Measurements from ENCODE around the gene TRIM13.

TRIM13 gene

DNA sequence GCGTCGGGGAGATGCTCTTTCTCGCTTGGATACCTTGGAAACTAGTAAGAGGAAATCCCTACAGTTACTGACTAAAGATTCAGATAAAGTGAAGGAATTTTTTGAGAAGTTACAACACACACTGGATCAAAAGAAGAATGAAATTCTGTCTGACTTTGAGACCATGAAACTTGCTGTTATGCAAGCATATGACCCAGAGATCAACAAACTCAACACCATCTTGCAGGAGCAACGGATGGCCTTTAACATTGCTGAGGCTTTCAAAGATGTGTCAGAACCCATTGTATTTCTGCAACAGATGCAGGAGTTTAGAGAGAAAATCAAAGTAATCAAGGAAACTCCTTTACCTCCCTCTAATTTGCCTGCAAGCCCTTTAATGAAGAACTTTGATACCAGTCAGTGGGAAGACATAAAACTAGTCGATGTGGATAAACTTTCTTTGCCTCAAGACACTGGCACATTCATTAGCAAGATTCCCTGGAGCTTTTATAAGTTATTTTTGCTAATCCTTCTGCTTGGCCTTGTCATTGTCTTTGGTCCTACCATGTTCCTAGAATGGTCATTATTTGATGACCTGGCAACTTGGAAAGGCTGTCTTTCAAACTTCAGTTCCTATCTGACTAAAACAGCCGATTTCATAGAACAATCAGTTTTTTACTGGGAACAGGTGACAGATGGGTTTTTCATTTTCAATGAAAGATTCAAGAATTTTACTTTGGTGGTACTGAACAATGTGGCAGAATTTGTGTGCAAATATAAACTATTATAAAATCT lies 15.7 kb downstream of the TRIM13 start:
- DNase-seq (ENCODE audit: low read depth): no peak
- TF ChIP-seq, protein P1, sequence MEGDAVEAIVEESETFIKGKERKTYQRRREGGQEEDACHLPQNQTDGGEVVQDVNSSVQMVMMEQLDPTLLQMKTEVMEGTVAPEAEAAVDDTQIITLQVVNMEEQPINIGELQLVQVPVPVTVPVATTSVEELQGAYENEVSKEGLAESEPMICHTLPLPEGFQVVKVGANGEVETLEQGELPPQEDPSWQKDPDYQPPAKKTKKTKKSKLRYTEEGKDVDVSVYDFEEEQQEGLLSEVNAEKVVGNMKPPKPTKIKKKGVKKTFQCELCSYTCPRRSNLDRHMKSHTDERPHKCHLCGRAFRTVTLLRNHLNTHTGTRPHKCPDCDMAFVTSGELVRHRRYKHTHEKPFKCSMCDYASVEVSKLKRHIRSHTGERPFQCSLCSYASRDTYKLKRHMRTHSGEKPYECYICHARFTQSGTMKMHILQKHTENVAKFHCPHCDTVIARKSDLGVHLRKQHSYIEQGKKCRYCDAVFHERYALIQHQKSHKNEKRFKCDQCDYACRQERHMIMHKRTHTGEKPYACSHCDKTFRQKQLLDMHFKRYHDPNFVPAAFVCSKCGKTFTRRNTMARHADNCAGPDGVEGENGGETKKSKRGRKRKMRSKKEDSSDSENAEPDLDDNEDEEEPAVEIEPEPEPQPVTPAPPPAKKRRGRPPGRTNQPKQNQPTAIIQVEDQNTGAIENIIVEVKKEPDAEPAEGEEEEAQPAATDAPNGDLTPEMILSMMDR (IDR thresholded peaks at IDR 0.05; ENCODE audit: insufficient read depth, low read depth, low read length, missing control alignments): no peak
- H3K4me3 ChIP-seq (ENCODE audit: low read depth, low read length): no peak overlapping the region

DNA sequence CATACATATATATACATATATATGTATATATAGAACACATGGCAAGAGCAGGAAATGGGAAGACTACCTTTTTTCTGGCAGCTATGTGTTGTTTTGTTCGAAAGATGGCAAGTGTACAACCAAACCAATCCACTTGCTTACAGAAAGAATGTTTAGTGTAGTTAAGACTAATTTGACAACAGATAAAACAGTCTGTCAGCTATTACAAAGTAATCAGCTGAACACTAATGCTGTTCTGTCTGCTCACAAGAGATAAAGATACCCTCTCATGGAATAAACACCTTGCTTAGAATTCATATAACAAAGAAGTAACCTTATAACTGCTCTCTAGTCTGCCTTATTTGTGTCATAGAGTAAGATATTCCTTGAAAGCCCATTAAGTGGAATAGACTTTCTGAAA lies 17.5 kb downstream of the TRIM13 start:
- TF ChIP-seq, protein P1 (IDR thresholded peaks at IDR 0.05; ENCODE audit: insufficient read depth, low read depth, low read length, missing control alignments): no peak
- no peak for DNase-seq (ENCODE audit: low read depth)

DNA sequence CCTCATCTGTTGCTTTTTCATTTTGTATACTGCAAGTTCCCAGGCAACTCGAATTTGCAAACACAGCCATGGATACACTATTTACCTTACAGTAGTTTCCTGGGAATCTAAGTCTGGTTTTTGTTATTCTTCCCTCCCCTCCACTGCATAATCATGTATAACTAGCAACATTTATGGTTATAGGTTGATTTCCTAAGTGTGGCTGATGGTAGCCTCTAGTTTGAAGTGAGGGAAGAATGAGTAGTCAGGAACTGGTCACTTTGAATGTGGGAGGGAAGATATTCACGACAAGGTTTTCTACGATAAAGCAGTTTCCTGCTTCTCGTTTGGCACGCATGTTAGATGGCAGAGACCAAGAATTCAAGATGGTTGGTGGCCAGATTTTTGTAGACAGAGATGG lies 18.4 kb downstream of the TRIM13 start, which contains the start of gene KCNRG:
Gene KCNRG, plus strand, starts transcription at position 187 of the 400 bp plus-strand sequence. Its CDS starts 50 bp downstream, at position 237.
- TF ChIP-seq, protein P1 (IDR thresholded peaks at IDR 0.05; ENCODE audit: insufficient read depth, low read depth, low read length, missing control alignments): no peak
- H3K4me3 ChIP-seq (ENCODE audit: low read depth, low read length): no peak within 1 kb of the TSS
- no peak for DNase-seq (ENCODE audit: low read depth)

More for the DNA sequence above, 17.5 kb downstream of the TRIM13 start:
- no peak overlapping the region for H3K4me3 ChIP-seq (ENCODE audit: low read depth, low read length)

DNA sequence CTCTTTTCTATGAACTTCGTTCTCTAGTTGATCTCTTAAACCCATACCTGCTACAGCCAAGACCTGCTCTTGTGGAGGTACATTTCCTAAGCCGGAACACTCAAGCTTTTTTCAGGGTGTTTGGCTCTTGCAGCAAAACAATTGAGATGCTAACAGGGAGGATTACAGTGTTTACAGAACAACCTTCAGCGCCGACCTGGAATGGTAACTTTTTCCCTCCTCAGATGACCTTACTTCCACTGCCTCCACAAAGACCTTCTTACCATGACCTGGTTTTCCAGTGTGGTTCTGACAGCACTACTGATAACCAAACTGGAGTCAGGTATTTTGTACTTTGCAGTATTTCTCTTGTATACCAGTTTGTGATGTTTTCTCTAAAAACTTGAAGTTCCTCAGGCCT lies 18.9 kb downstream of the TRIM13 start:
- TF ChIP-seq, protein P1 (IDR thresholded peaks at IDR 0.05; ENCODE audit: insufficient read depth, low read depth, low read length, missing control alignments): no peak
- DNase-seq (ENCODE audit: low read depth): no peak
- H3K4me3 ChIP-seq (ENCODE audit: low read depth, low read length): no peak overlapping the region

DNA sequence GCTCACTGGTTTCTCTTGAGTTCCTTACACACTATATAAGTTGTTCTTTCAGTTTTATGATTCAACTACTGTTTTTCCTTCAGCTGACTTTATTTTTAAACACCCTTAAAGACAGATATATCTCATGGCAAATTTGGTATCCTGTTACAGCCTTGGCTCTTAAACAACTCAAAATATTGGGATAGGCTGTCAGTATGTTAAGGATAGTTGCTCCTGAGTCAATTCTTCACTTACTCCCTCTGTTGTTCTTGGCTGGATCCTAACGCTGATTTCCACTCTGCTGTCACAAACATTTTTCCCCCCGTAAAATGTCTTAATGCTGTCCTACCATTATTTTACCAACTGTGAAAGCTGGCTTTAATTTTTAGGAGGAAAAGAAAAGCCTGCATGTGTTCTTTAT lies 19.6 kb downstream of the TRIM13 start:
- H3K4me3 ChIP-seq (ENCODE audit: low read depth, low read length): no peak overlapping the region
- TF ChIP-seq, protein P1 (IDR thresholded peaks at IDR 0.05; ENCODE audit: insufficient read depth, low read depth, low read length, missing control alignments): no peak

DNA sequence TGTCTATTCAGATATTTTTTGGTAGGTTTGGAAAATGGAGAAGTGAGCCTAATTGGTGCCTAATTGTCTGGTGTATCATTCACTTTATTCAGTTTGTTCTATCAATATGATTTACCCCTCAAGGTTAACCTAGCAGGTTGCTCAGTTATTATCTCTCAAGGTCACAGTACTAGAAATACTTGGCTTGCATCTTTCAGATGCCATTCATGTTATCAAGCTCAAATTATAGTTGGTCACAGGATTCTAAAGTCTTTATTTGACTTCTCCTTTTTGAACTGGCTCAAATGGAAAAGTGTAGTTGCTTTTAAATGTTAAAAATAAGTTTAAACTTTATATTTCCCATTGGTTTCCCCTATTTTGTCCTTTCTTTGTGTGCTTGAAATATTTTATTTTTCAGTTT lies 21.0 kb downstream of the TRIM13 start:
- DNase-seq (ENCODE audit: low read depth): no peak
- no peak overlapping the region for H3K4me3 ChIP-seq (ENCODE audit: low read depth, low read length)
- TF ChIP-seq, protein P1 (IDR thresholded peaks at IDR 0.05; ENCODE audit: insufficient read depth, low read depth, low read length, missing control alignments): no peak

More for the DNA sequence above, 19.6 kb downstream of the TRIM13 start:
- no peak for DNase-seq (ENCODE audit: low read depth)

DNA sequence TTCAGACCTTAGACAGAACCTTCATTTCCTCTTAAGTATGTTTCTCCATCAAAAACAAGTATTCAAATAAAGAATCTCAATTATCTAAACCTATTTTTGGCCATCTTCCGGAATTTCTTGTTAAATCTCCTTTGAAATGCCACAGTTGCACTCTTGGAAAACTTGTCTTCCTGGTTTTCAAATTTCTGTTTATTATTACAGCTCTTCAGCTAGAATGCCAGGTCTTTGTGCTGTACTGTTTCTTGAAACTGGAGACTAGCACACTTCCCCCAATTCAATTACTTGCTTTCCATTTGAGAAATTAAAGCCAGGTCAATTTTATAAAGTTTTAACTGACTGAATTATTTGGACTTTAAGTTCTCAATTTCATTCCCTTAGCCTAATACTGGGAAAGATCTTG lies 28.6 kb downstream of the TRIM13 start:
- H3K4me3 ChIP-seq (ENCODE audit: low read depth, low read length): no peak overlapping the region
- DNase-seq (ENCODE audit: low read depth): no peak
- TF ChIP-seq, protein P1 (IDR thresholded peaks at IDR 0.05; ENCODE audit: insufficient read depth, low read depth, low read length, missing control alignments): no peak

Data from GM12865 (cell line).